ENCODE data around the gene CHAF1A.

DNA sequence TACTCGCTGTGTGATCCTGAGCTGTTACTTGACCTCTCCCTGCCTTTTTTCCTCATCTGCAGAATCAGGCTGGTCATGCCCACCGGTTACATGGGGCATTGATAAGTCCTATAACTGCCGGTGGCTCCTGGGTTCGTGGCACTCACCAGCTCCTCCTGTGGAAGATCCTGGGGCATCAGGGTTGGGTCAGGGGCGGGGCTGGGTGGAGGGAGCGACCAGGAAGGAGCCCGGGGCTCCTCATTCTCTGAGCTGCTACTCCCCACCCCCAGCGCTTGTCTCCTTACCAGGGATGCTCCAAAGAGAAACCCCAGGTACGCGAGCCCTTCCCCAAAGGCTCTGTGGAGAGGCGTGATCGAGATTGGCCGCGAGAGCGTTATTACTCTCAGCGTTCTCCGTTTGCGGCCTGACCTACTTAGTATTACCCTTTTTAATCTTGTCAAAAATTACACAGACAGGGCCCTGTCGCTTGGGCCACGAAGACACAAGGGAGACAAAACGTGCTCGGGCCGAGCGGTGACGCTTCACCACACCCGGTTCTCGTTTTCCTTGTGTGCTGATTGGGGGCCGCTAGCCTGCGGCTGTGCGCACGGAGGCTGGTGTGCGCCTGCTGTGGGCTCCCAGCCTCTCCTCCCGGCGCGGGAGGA is 80.4 kb downstream of the CHAF1A start:
- TF ChIP-seq, protein P1, sequence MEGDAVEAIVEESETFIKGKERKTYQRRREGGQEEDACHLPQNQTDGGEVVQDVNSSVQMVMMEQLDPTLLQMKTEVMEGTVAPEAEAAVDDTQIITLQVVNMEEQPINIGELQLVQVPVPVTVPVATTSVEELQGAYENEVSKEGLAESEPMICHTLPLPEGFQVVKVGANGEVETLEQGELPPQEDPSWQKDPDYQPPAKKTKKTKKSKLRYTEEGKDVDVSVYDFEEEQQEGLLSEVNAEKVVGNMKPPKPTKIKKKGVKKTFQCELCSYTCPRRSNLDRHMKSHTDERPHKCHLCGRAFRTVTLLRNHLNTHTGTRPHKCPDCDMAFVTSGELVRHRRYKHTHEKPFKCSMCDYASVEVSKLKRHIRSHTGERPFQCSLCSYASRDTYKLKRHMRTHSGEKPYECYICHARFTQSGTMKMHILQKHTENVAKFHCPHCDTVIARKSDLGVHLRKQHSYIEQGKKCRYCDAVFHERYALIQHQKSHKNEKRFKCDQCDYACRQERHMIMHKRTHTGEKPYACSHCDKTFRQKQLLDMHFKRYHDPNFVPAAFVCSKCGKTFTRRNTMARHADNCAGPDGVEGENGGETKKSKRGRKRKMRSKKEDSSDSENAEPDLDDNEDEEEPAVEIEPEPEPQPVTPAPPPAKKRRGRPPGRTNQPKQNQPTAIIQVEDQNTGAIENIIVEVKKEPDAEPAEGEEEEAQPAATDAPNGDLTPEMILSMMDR (conservative IDR thresholded peaks at IDR 0.05; ENCODE audit: low read depth in 2 of 2): no peak
- TF ChIP-seq EZH2 (IDR thresholded peaks at IDR 0.05; ENCODE audit: low read depth, unreplicated experiment) (no peak), POLR2AphosphoS5 (IDR thresholded peaks at IDR 0.05; ENCODE audit: low read depth) (no peak), JUNB (IDR thresholded peaks at IDR 0.05; ENCODE audit: unreplicated experiment) (no peak), EZH2phosphoT487 (IDR thresholded peaks at IDR 0.05; ENCODE audit: unreplicated experiment) (no peak), ZNF331 (CRISPR knock-in tag; IDR thresholded peaks at IDR 0.05; ENCODE audit: low read depth) (no peak)
- TF ChIP-seq, protein P2, sequence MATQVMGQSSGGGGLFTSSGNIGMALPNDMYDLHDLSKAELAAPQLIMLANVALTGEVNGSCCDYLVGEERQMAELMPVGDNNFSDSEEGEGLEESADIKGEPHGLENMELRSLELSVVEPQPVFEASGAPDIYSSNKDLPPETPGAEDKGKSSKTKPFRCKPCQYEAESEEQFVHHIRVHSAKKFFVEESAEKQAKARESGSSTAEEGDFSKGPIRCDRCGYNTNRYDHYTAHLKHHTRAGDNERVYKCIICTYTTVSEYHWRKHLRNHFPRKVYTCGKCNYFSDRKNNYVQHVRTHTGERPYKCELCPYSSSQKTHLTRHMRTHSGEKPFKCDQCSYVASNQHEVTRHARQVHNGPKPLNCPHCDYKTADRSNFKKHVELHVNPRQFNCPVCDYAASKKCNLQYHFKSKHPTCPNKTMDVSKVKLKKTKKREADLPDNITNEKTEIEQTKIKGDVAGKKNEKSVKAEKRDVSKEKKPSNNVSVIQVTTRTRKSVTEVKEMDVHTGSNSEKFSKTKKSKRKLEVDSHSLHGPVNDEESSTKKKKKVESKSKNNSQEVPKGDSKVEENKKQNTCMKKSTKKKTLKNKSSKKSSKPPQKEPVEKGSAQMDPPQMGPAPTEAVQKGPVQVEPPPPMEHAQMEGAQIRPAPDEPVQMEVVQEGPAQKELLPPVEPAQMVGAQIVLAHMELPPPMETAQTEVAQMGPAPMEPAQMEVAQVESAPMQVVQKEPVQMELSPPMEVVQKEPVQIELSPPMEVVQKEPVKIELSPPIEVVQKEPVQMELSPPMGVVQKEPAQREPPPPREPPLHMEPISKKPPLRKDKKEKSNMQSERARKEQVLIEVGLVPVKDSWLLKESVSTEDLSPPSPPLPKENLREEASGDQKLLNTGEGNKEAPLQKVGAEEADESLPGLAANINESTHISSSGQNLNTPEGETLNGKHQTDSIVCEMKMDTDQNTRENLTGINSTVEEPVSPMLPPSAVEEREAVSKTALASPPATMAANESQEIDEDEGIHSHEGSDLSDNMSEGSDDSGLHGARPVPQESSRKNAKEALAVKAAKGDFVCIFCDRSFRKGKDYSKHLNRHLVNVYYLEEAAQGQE (IDR thresholded peaks at IDR 0.05; ENCODE audit: unreplicated experiment): no peak
- TF ChIP-seq, protein P3, sequence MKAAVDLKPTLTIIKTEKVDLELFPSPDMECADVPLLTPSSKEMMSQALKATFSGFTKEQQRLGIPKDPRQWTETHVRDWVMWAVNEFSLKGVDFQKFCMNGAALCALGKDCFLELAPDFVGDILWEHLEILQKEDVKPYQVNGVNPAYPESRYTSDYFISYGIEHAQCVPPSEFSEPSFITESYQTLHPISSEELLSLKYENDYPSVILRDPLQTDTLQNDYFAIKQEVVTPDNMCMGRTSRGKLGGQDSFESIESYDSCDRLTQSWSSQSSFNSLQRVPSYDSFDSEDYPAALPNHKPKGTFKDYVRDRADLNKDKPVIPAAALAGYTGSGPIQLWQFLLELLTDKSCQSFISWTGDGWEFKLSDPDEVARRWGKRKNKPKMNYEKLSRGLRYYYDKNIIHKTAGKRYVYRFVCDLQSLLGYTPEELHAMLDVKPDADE (IDR thresholded peaks at IDR 0.05): no peak

Data from GM23338 (cell line).